ENCODE data around the gene ANKLE1.
"Not testable (repeated sequence)": the region's sequence is repeated elsewhere in the genome, so short reads cannot be mapped to it uniquely, and the experiment has no call there.

Gene ANKLE1

GRCh38 chr19:17285415-17286135 is 3.9 kb downstream of the ANKLE1 start:
- DNase-seq, result no peak

GRCh38 chr19:17286263-17286662 is 4.6 kb downstream of the ANKLE1 start:
- DNase-seq, result no peak

- DNase-seq, result no peak
Observed at GRCh38 chr19:17286752-17287151, 5.1 kb downstream of the ANKLE1 start.

- DNase-seq, result peak in 1 of 2 donors; percentile 23
Observed at GRCh38 chr19:17289489-17289888, 7.8 kb downstream of the ANKLE1 start.

DNA sequence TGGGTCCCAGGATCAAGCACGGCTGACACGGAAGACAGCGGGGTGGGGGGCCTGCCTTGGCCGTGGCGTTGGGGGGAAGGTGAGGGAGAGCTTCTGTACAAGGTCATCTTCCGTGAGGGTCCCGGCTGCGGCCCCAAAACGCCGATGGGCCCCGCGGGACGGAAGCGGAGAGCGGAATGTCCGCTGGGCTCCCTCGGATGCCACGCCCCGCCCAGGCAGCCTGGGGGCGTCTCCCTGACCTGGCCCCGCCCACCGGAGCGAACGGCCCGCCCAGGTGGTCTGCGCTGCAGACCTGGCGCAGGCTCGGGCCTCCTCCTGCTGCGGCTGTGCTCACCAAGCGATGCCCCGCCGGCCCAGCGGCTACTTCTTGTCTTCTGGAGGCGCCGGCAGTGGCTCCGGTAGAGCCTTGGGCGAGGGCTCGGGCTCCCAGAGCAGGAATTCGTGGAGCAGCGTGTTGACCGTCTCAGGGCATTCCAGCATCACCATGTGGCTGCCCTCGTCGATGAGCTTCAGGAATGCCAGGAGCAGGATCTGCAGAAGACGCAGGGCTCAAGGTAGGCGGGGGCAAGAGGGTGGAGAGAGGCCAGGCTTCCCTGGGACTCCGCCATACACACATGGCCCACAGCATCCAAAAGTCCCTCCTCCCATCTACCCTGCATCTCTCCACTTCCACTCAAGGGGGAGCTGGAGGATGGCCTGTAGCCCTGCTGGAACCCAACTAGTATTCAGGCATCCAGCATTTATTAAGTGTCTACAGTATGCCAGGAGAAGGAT is 10.8 kb downstream of the ANKLE1 start:
- peak; percentile 72 to 75 for DNase-seq

DNA sequence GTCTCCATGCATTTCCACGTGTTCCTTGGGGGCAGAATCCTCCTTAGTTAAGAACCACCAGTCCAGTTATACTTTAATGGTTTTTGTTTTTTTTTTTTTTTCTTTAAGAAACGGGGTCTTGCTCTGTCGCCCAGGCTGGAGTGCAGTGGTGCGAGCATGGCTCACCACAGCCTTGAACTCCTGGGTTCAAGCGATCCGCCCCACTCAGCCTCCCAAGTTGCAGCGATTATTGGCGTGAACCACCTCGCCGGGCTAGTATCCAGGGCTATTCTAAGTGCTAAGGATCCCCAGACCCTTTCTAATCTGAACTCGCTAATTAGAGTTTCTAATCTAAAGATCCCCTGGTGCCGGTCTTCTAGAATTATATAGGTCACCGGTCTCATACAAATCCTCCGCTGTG is 11.9 kb downstream of the ANKLE1 start:
- DNase-seq, result no peak

- DNase-seq, result peak; percentile 32 to 50
Observed at GRCh38 chr19:17294051-17294891, 12.6 kb downstream of the ANKLE1 start.

DNA sequence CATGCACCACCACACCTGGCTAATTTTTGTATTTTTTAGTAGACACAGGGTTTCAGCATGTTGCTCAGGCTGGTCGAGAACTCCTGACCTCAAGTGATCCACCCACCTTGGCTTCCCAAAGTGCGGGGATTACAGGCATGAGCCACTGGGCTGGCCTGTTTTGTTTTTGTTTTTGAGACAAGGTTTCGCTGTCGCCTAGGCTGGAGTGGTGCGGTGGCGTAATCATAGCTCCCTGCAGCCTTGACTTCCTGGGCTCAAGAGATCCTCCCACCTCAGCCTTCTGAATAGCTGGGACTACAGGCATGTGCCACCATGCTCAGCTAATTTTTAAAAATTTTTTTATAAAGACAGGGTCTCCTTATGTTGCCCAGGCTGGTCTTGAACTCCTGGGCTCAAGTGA is 13.8 kb downstream of the ANKLE1 start:
- DNase-seq, result not testable (repeated sequence)

GRCh38 chr19:17296273-17296672 is 14.6 kb downstream of the ANKLE1 start:
- no peak for DNase-seq

DNA sequence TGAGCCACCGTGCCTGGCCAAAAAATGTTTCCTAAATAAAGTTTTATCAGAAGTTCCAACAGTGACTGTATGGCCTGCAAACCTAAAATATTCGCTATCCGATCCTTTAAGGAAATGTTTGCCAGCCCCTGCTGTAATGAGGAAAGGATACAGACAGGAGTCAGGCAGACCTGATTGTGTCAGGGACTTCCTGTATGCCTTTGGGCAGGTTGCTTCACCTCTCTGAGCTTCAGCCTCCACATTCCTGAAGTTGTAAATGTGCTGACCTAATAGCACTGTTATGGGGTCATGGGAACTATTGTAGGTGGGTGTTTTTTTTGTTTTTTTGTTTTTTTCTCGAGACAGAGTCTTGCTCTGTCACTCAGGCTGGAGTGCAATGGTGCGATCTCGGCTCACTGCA is 15.3 kb downstream of the ANKLE1 start:
- DNase-seq, result no peak

DNA sequence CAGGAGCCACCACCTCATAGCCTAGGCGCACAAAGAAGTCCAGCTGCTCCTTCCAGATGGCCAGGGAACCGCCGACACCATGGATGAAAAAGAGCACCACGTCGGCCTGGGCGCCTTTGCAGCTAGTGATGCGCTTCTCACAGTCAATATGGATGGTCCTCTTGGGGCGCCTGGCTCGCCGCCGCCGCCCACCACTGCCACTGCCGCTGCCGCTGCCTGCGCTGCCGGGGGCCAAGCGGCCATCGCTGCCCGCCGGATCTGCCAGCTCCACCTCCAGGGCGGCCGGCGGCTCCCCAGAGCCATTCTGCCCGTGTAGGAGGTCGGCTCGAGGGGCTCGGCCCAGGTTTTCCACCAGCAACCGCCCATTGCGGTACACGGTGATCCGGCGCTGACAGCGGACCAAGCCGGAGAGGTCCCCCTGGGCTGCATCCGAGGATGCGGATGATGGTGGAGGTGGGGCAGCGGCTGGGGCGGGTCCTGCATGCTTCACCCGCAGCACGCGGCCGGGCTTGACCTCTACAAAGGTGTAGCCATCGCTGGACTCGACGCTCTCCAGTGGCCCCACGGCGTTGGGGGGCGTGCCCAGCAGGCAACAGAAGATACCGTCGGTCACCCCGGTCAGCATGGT is 19.4 kb downstream of the ANKLE1 start:
- no peak for DNase-seq

DNA sequence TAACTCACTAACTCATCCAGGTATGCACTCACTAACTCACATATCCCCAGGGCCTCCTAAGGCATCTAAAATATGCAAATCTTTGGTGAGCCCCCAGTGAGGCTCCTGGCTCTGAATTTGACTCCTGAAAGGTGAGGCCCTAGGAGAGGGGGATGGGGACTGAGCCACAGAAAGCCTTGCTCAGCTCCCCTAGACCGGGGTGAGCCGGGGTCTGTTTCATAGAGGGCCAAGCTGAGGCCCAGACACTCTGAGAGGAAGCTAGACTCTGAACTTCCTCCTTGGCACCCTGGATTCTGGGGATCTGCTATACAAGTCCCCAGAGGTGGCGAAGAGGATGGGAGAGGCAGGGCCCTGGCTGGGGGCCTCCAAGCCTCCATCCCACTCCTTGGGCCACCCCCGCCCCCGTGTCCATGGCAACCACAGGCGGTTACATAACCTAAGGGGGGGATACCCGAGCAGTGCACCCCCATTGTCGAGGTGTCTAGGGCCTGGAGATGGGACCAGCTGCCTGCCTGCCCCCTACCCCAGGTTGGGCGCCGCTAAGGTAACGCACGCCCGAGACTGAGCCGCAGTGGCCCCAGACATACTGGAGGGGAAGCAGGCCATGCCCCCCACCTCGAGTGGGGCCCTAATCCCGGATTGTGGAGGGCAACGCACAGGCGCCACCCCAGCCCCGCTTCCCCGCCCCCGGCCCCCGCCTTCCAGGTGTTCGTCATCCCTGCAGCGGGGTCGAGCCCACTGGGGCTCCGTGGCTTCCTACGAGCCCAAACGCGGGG is 20.9 kb downstream of the ANKLE1 start:
- peak; percentile 37 for DNase-seq

- peak; percentile 91 to 92 for DNase-seq
Observed at GRCh38 chr19:17303167-17303939, 21.7 kb downstream of the ANKLE1 start, which contains the start of gene ABHD8. Gene ABHD8 (minus strand): TSS chr19:17303425. CDS start chr19:17301616, 1,809 bp downstream.

DNA sequence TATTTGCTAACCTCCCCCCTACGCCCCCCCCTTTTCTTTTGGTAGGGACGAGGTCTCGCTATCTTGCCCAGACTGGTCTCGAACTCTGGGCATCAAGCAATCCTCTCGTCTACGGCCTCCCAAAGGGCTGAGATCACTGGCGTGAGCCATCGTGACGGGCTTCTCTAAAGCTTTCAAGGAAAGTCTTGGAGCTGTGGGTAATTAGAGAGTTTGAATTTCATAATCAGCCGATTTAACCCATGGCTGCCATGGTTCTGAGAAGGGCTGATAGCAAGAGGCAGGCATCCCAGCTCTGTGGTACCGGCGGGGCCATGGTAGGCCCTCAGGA is 22.2 kb downstream of the ANKLE1 start:
- DNase-seq, result no peak

GRCh38 chr19:17304386-17305215 is 22.9 kb downstream of the ANKLE1 start:
- no peak for DNase-seq

DNA sequence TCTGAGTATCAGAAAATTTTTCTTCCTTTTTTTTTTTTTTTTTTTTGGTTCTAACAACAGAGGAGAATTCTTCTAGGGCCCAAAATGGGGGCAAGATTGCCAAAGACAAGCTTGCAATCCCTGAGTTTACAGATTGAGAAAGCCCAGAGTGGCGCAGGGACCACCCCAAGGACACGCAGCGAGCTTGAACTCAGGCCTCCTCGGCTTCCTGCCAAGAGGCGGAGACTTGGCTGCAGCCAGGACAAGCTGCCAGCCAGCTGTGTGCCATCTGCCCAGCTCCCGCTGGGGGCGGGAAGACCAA is 23.5 kb downstream of the ANKLE1 start:
- no peak for DNase-seq

GRCh38 chr19:17305517-17306284 is 24.0 kb downstream of the ANKLE1 start, which contains the start of gene MRPL34:
Gene MRPL34 (plus strand): TSS chr19:17305872. CDS start chr19:17305893, 21 bp downstream.
- peak; percentile 89 to 93 for DNase-seq

- no peak for DNase-seq
Observed at GRCh38 chr19:17306285-17306714, 24.6 kb downstream of the ANKLE1 start.

DNA sequence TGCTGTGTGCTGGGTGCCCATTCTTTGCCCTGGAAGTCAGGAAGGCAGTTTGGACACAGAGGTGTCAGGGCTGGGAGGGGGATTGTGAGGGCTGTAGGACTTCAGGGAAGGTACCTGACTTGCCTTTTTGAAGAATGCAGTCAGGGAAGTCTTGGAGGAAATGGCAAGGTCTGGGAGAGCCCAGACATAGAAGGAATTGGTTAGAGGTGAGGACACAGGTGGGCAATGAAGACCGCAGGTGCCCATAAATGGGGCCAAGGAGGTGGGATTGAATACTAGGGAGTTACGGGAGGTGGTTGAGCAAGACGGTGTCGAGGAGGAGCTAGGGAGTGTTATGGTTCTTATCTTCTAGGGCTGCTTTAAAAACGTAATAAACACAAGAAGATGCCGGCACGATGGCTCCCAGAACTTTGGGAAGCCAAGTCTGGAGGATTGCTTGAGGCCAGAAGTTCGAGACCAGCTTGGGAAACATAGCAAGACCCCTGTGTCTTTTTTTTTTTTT is 26.2 kb downstream of the ANKLE1 start:
- no peak for DNase-seq
